Inferior parietal cortex (tissue), 1 donor: ENCODE results near the gene GUK1.
"Not testable (repeated sequence)": the region's sequence is repeated elsewhere in the genome, so short reads cannot be mapped to it uniquely, and the experiment has no call there.

Experiments
- DNase-seq: peaks from one replicate; pipeline ENCODE4 v3.0.0-alpha.2; 2016; ENCODE audit errors: extremely low spot score

GUK1 gene

GRCh38 chr1:228176461-228177182, 36.5 kb downstream of the GUK1 start:
- DNase-seq = no peak

- DNase-seq = no peak
Measured at GRCh38 chr1:228177183-228177475, 37.0 kb downstream of the GUK1 start.

GRCh38 chr1:228177721-228178710, 37.9 kb downstream of the GUK1 start:
- DNase-seq = no peak

GRCh38 chr1:228178737-228179684, 38.9 kb downstream of the GUK1 start:
- DNase-seq = no peak

- no peak for DNase-seq
Measured at GRCh38 chr1:228180271-228180958, 40.3 kb downstream of the GUK1 start.

GRCh38 chr1:228180959-228181644, 41.0 kb downstream of the GUK1 start:
- DNase-seq = no peak

GRCh38 chr1:228181645-228182034, 41.6 kb downstream of the GUK1 start:
- no peak for DNase-seq

GRCh38 chr1:228182296-228183030, 42.4 kb downstream of the GUK1 start:
- no peak for DNase-seq

GRCh38 chr1:228184152-228184551, 44.1 kb downstream of the GUK1 start:
- no peak for DNase-seq

- no peak for DNase-seq
Measured at GRCh38 chr1:228185641-228185965, 45.5 kb downstream of the GUK1 start.

GRCh38 chr1:228188249-228188648, 48.2 kb downstream of the GUK1 start:
- DNase-seq = not testable (repeated sequence)

- DNase-seq = no peak
Measured at GRCh38 chr1:228190182-228190581, 50.1 kb downstream of the GUK1 start.

- no peak for DNase-seq
Measured at GRCh38 chr1:228190778-228191177, 50.7 kb downstream of the GUK1 start.

- no peak for DNase-seq
Measured at GRCh38 chr1:228194436-228194835, 54.4 kb downstream of the GUK1 start.

- no peak for DNase-seq
Measured at GRCh38 chr1:228194921-228195812, 55.1 kb downstream of the GUK1 start.

- DNase-seq = no peak
Measured at GRCh38 chr1:228197555-228198147, 57.6 kb downstream of the GUK1 start.
